GM21515 (cell line): ENCODE results near the gene P4HA2.

Experiments used
- ATAC-seq: cut with Tn5 transposase; IDR thresholded peaks from one replicate; pipeline ENCODE4 v1.9.1; 2021; ENCODE audit not compliant: unreplicated experiment

P4HA2 gene

GRCh38 chr5:132253008-132253441 is 25.4 kb upstream of the P4HA2 start:
- ATAC-seq: no peak

GRCh38 chr5:132251220-132251725 is 23.6 kb upstream of the P4HA2 start:
- no peak for ATAC-seq

GRCh38 chr5:132250547-132250946 is 22.9 kb upstream of the P4HA2 start:
- ATAC-seq: no peak

- ATAC-seq: no peak
These were observed 19.2 kb upstream of the P4HA2 start for GRCh38 chr5:132246806-132247205.

GRCh38 chr5:132245593-132245992 is 17.9 kb upstream of the P4HA2 start:
- no peak for ATAC-seq

- no peak for ATAC-seq
These were observed 15.8 kb upstream of the P4HA2 start for GRCh38 chr5:132243366-132243977.

- no peak for ATAC-seq
These were observed 12.1 kb upstream of the P4HA2 start for GRCh38 chr5:132239776-132240175.

GRCh38 chr5:132238901-132239500 is 11.3 kb upstream of the P4HA2 start:
- ATAC-seq: no peak

GRCh38 chr5:132238169-132238744 is 10.6 kb upstream of the P4HA2 start:
- no peak for ATAC-seq

- no peak for ATAC-seq
These were observed 10.0 kb upstream of the P4HA2 start for GRCh38 chr5:132237670-132238069.

- no peak for ATAC-seq
These were observed 9.5 kb upstream of the P4HA2 start for GRCh38 chr5:132237141-132237540.

- no peak for ATAC-seq
These were observed 7.7 kb upstream of the P4HA2 start for GRCh38 chr5:132235340-132235739.

- no peak for ATAC-seq
These were observed 7.0 kb upstream of the P4HA2 start for GRCh38 chr5:132234684-132235062.

GRCh38 chr5:132233811-132234683 is 6.4 kb upstream of the P4HA2 start:
- no peak for ATAC-seq

GRCh38 chr5:132233081-132233480 is 5.4 kb upstream of the P4HA2 start:
- no peak for ATAC-seq

- ATAC-seq: no peak
These were observed 4.8 kb upstream of the P4HA2 start for GRCh38 chr5:132232465-132232864.

GRCh38 chr5:132230871-132231270 is 3.2 kb upstream of the P4HA2 start:
- ATAC-seq: no peak

GRCh38 chr5:132229236-132229635 is 1.6 kb upstream of the P4HA2 start:
- ATAC-seq: no peak

- no peak for ATAC-seq
These were observed 785 bp upstream of the P4HA2 start for GRCh38 chr5:132228241-132229035.

GRCh38 chr5:132227235-132227484 is 493 bp downstream of the P4HA2 start:
- ATAC-seq: no peak
